GM18517 (cell line): ENCODE measurements around the gene ATP2B2.
"Not testable (repeated sequence)": the region's sequence is repeated elsewhere in the genome, so short reads cannot be mapped to it uniquely, and the experiment has no call there.

Experiments used
- ATAC-seq: cut with Tn5 transposase; IDR thresholded peaks from one replicate; pipeline ENCODE4 v1.9.1; 2021; ENCODE audit warnings: mild to moderate bottlenecking, moderate library complexity; ENCODE audit not compliant: unreplicated experiment

The ATP2B2 gene

GRCh38 chr3:10389339-10389738 is 116.0 kb downstream of the ATP2B2 start:
- ATAC-seq: no peak

GRCh38 chr3:10387881-10388609 is 117.3 kb downstream of the ATP2B2 start:
- no peak for ATAC-seq

- ATAC-seq: no peak
Measured at GRCh38 chr3:10386121-10386520, 119.3 kb downstream of the ATP2B2 start.

DNA sequence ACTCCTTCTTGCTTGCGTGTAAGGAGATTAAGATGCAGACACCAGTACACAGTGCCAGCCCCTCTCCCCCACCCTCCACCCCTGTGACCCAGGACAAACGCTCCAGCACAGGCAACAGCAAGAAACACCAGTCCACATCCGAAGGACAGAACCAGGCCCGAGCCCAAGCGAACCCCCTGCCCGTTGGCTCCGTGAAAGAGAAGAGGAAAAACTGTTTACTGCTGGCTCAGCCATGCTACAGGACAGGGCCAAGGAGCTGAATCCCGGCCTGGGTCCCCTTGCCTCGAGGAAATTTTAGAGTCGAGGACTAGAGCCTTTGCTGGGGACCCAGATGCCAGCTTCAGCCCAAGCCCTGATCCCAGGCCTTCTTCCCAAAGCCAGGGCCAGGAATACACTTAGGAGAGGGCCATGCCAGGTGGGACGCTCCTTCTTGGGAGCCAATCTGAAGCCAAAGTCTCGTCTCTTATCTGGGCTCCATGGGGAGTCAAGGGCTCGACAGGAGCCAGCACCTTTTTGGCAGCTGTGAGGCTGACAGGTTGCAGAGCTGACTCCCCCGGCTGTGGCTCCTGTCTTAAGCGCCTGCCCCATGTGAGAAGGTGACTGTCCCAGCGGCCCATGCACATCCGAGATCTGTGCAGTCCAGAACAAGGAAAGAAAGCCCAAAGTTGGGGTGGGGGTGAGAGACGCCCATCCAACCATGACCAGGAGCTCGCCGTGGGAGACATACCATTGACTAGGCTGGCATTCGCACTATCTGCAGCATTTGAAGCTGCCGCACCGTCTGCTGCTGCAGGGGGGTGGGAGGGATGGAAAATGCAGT is 120.6 kb downstream of the ATP2B2 start:
- ATAC-seq: no peak

- no peak for ATAC-seq
Measured at GRCh38 chr3:10383850-10384248, 121.5 kb downstream of the ATP2B2 start.

DNA sequence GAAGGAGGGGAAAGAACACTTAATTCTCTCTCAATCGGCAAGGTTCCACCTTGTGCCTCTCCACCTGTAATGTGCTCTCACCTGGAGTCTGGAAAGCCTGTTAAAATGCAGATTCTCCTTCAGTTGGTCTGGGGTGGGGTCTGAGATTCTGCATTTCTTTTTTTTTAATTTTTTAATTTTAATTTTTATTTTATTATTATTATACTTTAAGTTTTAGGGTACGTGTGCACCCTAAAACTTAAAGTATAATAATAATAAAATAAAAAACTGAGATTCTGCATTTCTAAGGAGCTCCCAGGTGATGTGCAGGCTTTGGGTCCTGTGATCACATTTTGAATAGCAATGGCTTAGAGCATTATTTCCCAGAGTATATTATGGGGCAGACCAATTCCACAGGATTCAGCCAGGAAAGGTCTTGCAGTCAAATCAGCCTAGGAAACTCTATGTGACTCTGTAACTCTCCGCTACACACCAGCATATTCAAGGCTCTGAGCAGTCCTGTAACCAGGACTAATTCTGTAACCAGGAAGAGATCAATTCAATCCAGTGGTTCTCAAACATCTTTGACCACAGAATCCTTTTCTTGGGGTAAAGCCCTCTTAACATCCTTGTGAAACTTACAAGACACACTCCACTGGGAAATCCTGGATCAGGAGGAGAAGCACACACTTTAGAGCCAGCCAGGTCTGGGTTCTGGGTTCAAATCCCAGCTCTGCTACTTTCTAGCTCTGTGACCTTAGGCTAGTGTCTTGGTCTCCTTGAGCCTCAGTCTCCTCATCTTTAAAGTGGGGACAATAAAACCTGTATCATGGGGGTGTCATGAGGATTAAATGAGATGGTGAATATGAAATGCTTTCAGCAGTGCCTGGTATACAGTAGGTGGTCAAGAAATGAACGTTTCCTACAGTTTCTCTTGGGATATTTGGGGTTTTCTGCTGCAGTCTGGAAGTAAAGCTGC is 122.2 kb downstream of the ATP2B2 start:
- ATAC-seq: no peak

DNA sequence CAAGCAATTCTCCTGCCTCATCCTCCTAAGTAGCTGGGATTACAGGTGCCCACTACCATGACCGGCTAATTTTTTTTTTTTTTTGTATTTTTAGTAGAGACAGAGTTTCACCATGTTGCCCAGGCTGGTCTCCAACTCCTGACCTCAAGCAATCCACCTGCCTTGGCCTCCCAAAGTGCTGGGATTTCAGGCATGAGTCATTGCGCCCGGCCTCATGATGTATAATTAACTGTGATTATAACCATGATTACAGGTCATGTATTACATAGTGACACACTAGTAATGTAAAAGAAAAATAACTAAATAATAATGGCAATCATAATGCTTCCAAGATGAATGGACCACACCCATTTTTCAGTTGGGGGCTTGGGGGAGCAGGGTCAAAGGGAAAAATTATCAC is 122.9 kb downstream of the ATP2B2 start:
- ATAC-seq: not testable (repeated sequence)

DNA sequence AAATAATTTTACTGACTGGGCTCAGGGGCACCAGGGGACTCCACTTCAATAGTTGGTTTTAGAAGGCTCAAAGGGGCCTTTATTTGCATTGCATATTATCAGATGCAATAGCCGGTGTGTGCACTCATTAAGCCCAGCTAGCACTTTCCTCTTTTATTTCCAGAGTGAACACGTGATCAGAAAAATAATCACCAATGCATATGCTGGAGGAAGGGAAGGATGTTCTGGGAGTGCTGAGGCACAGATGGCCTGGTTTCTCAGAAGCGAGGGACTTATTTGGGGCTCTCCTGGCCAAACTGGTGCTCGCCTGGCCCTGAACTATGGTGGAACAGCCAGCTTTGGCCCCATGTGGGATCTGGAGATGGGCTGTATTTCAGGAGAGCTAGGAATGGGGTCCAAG is 124.0 kb downstream of the ATP2B2 start:
- ATAC-seq: no peak

- ATAC-seq: no peak
Measured at GRCh38 chr3:10380906-10381305, 124.5 kb downstream of the ATP2B2 start.

DNA sequence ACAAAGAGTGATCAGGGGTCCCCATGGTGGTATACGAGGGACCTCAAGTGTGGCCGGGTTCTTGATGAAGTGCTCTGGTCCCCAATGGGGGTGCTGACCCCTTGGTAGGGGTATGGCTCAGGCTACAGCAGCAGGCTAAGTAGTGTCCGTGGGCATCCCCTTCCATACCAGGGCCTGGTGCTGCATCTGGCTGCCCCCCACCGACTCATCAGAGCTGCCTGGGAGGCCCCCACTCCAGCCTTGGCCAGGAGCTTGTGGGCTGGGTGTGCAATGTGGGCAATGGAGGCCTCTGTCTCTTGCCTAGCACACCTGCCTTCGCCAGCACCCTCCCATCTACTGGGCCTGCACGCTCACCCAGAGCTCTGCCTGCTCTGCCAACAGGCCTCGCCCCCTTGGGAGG is 125.4 kb downstream of the ATP2B2 start:
- ATAC-seq: no peak

DNA sequence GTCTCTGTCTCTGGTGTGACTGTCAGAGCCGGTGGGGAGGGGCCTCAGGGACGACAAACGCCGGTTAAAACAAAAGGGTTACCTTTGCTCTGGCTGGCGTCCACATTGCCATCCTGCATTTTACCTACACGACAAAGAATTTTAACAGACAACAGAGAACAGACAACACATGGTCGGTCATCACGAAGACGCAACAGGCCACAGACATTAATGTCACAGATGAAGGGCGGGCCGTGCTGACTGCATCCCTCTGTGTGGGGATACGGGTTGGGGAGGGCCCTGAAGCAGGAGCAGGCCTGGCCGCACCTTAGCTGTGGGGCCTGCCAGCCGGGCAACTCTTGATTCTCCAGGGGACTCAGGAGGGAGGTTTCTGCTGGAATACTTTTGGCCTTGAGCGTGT is 126.2 kb downstream of the ATP2B2 start:
- ATAC-seq: no peak

GRCh38 chr3:10378742-10379141 is 126.6 kb downstream of the ATP2B2 start:
- no peak for ATAC-seq

DNA sequence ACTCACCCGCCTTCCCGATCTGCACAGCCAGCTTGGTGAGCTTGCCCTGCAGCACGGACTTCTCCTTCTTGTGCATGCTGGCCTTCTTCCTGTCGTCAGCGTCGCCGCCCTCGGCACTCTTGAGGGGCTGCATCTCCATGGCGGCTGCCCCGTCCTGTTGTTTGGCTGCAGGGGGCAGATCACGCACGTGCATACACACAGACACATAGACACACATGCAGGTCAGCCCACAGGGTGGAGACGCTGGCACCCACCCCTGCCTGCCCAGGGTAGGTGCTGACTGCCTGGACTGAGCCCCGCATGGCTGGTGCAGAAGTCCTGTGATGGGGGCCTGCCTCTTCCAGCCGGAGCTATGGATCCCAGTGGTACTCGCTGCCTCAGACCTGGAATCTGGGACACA is 127.1 kb downstream of the ATP2B2 start:
- no peak for ATAC-seq

GRCh38 chr3:10377148-10377725 is 128.1 kb downstream of the ATP2B2 start:
- no peak for ATAC-seq

DNA sequence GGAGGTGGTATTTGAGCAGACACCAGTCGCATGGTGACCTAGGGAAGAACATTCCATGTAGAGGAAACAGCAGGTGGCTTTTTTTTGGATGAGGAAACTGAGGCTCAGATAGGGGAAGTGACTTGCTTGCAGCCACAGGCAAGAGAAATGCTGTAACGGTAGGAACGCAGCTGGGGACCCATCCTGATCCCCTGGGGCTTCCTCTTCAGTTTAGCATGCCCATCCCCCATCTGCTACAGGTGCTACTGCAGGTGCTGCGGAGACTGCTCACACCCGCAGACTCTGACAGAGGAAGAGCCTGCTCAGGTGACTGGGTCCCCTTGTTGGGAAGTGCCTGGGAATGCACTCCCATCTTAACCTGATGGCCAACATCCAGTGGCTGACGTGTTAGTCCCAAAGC is 129.0 kb downstream of the ATP2B2 start:
- ATAC-seq: no peak

GRCh38 chr3:10375296-10376053 is 129.9 kb downstream of the ATP2B2 start:
- ATAC-seq: no peak

DNA sequence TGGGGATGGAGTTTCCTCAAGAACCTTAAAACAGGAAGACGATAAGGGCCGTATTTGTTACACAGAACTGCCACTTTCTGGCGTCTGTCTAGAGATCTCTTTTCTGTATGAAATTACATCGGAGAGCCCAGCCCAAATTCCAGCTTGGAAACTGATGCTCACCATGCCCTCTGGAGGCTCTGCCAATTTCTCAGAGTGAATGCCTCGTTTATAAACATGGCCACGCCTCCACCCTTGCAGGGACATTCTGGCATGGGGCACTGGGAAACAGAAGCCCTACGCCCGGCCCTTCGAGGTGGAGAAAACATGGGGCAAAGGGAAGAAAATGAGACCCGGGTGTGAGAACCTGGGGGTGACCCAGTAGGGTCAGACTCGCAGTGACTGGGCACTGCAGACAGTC is 131.1 kb downstream of the ATP2B2 start:
- no peak for ATAC-seq

- no peak for ATAC-seq
Measured at GRCh38 chr3:10373686-10374261, 131.6 kb downstream of the ATP2B2 start.

- ATAC-seq: no peak
Measured at GRCh38 chr3:10371789-10372188, 133.6 kb downstream of the ATP2B2 start.

- no peak for ATAC-seq
Measured at GRCh38 chr3:10371167-10371566, 134.2 kb downstream of the ATP2B2 start.
